Right hindlimb (tissue), 1 donor: ENCODE measurements around the gene NOS2.
"Not testable (repeated sequence)": the region's sequence is repeated elsewhere in the genome, so short reads cannot be mapped to it uniquely, and the experiment has no call there.

Experiments used
- DNase-seq: peaks from one replicate; pipeline ENCODE4 v3.0.0-alpha.2; 2018

The NOS2 gene

GRCh38 chr17:27783440-27784350 is 16.6 kb downstream of the NOS2 start:
- DNase-seq = no peak

GRCh38 chr17:27782791-27783206 is 17.5 kb downstream of the NOS2 start:
- no peak for DNase-seq

GRCh38 chr17:27780828-27781404 is 19.4 kb downstream of the NOS2 start:
- DNase-seq = no peak

- no peak for DNase-seq
Measured at GRCh38 chr17:27780092-27780827, 20.1 kb downstream of the NOS2 start.

GRCh38 chr17:27778183-27778582 is 22.1 kb downstream of the NOS2 start:
- no peak for DNase-seq

GRCh38 chr17:27776882-27777624 is 23.3 kb downstream of the NOS2 start:
- DNase-seq = no peak

GRCh38 chr17:27771586-27771985 is 28.7 kb downstream of the NOS2 start:
- no peak for DNase-seq

- no peak for DNase-seq
Measured at GRCh38 chr17:27770877-27771276, 29.5 kb downstream of the NOS2 start.

- DNase-seq = no peak
Measured at GRCh38 chr17:27768858-27769410, 31.4 kb downstream of the NOS2 start.

- no peak for DNase-seq
Measured at GRCh38 chr17:27766438-27766837, 33.9 kb downstream of the NOS2 start.

GRCh38 chr17:27765353-27765752 is 35.0 kb downstream of the NOS2 start:
- no peak for DNase-seq

GRCh38 chr17:27764589-27764988 is 35.7 kb downstream of the NOS2 start:
- no peak for DNase-seq

GRCh38 chr17:27762527-27763305 is 37.6 kb downstream of the NOS2 start:
- peak; percentile 42 for DNase-seq

GRCh38 chr17:27760931-27761330 is 39.4 kb downstream of the NOS2 start:
- DNase-seq = not testable (repeated sequence)

GRCh38 chr17:27760069-27760885 is 40.1 kb downstream of the NOS2 start:
- DNase-seq = peak; percentile 58

- DNase-seq = no peak
Measured at GRCh38 chr17:27759528-27759927, 40.8 kb downstream of the NOS2 start.

GRCh38 chr17:27756467-27757371 is 43.6 kb downstream of the NOS2 start:
- peak; percentile 38 for DNase-seq

GRCh38 chr17:27755706-27756466 is 44.4 kb downstream of the NOS2 start:
- DNase-seq = no peak

- DNase-seq = no peak
Measured at GRCh38 chr17:27754549-27754948, 45.8 kb downstream of the NOS2 start.
